GM19372 (cell line): Measurements from ENCODE around the gene SLC22A23.

Experiments used
- ATAC-seq: cut with Tn5 transposase; IDR thresholded peaks from one replicate; pipeline ENCODE4 v1.9.1; 2021; ENCODE audit warnings: mild to moderate bottlenecking, low read depth, moderate library complexity; ENCODE audit not compliant: unreplicated experiment

SLC22A23 gene

DNA sequence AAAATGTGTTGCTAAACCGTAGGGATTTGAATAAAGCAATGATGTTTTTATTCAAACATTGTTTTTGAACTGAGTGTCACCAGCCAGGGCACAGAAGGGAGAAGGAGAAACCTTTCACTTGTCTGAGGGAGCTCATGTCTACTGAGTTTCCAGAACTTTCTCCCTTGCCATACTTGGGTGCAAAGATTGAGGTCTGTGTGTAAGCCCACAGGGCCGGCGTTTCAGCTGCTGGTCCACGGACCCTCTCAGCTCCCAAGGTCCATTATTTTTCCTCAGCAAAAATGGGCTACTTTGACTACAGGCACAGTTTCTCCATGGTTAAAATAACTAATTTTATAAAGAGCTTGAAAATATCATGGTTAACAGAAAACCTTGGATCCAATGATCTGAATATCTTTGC, 165.5 kb downstream of the SLC22A23 start:
- no peak for ATAC-seq

DNA sequence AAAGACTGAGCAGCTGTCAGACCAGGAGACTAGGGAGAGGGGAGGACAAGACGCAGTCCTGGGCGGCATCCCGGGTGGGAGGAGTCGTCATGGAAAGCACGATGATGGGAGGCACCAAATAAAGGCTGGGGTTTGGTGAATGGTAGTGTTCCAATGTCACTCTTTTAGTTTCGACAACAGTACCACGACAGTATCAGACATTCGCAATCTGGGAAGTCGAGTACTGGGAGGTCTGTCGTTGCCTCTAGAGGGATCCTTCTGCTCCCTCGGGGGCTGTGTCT, 166.0 kb downstream of the SLC22A23 start:
- ATAC-seq: no peak

DNA sequence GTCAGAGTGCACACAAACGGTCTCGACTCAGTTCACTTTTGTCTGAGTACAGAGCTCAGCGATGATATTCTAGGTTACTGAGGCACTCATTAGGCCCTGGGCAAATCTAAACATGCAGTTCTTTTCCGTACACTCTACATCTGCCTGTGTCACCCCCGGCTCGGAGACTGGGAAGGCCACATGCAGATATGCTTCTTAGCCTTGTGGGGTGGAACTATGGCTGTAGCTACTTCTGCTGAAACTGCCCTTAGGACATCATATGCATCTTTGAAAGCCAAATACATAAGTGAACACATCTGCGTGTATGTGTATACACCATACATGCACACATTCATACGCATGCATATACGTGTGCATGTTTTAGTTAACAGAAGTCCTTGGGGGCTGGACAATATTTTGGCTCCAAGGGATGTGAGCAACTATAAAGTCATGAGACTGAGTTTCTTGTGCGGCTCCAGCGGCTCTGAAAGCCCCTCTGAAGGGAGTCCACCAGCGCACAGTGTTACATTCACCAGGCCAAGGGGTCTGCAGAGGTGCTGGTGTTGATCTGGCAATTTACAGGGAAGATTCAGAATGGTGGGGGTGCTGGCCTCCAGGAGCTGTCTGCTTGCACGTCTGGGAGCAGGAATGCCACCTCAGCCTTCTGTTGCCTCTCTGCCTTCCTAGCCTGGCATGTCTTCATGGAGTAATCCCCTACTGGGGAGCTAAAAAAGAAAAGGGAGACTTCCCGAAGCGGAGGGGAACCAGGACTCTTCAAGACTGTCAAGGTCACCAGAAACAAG, 166.5 kb downstream of the SLC22A23 start:
- no peak for ATAC-seq

DNA sequence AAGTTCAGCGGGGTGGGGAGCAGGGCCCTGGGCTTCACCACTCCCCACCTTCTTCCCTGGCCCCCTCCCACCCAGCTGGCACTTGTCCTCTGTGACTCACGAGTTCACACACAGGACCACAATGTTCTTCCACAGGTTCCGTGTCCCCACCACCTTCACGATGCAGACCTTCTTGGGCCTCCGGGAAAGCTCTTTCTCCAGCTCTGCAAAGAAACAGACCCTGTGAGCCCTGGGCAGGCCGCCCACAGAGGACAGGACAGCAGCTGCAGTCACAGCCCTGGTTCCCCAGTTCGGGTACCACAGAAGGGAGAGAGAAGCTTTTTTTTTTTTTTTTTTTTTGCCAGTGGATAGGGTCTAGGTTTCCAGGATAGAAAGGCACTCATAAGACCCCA, 167.2 kb downstream of the SLC22A23 start:
- no peak for ATAC-seq

DNA sequence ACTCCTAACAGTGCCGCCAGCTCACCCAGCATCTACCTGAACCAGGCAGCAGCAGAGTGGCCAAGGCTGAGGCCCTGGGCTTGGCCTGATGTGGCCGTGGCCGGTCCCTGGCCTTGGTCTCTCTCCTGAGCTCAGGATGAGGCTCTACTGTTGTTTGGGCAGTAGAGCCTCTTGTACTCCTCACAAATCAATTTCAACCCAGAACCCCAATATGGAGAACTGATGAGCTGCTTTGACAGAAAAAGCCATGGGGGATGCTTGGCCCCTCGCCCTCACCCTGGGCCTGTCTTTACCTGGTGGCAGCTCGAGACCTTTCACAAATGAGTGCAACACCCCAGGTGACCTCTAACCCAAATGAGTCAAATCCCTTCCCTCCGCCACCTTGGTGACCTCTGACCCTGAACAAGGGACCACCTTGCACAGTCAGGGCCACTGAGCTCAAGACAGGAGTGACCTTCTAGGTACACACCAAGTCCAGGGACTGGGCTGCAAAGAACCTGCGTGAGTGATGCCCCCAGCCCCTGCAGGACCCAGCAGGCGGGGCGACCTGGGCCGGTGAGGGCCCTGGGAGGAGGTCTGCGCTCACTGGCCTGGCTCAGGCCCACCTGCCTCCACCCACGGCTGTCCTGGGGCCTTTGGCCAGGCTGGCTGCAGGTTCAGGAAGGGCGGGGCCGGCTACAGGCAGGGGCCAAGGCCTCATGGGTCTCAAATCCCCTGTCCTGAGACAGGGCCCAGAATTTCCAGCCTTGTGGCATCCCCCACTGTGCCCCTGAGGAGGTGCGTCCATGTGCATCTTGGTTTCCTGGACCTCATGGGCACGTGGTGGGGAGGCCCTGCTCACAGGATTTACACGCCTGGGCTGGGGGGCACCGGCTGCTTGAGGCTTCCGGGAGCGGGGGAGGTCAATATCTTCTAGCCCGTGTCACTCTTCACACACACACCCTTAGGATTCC, 167.9 kb downstream of the SLC22A23 start:
- ATAC-seq: no peak

DNA sequence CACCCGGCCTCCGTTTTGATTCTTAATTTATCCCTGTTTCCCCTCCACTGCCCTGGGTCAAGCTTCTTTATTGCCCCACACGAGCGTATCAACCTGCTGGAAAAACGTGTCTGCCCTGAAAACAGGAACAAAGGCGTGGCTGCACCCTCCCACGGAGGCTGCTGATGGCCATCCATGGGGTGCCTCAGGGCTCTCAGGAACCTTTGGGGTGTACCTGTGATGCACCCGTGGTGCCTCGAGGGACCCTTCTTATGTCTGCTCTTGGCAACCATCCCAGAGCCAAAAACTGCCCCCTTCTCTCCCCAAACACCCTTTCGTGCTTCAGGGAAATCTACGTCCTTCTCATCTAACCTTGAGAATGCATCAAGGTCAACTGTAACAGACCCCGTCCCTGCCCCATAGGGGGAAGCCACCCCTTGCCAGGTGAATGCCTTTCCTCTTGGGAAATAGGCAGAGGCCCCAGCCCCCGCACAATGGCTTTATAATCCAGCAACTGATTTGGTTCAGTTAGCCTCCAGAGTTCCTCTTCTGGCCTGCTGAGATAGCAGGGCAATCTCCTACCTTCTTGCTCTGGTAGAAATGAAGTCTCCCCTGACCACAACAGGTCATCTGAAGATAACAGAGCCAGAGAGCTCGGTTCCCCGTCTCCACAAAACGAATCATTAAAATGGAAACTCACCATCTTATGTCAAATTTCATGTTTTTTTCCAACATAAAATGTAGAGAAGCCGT, 168.7 kb downstream of the SLC22A23 start:
- no peak for ATAC-seq

DNA sequence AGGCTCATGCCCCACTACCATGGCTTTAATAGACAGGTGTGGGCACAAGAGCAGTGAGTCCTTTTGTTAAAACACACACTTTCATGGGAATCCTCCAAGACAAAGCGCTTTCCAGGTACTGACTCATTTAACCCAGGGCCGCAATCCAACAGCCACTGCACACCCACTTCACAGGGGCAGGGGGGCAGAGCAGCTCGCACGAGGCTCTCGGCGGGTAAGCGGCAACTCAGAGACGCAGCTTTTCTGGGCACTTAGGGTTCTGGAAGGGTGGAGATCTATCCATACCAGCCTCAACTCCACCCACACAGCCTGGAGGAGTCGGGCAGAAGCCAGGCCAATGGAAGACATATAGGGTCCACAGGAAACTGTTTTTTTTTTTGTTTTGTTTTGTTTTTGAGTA, 169.5 kb downstream of the SLC22A23 start:
- ATAC-seq: no peak

DNA sequence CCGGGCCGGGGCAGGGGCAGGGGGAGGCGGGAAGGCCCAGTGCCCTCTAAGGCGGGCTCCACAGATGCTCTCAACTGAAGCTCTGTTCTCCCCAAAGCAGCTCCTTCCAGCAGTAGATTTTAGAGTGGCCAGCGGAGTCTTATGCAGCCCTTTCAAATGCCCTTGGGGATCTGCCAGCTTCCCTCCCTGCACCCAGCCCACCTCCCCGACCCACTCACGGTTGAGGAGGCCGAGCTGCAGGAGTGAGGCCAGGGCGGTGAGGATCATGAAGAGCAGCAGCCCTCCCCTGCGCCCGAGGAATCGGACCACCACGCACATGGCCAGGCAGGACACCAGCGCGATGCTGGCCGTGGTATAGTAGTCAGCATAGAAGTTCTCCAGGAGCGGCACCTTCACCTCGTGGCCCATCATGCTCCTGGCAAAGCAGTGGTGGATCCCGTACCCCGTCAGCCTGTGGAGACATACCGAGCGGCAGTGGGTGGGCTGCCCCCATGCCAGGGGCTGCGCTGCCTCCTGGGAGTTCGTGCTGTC, 170.1 kb downstream of the SLC22A23 start:
- ATAC-seq: no peak

DNA sequence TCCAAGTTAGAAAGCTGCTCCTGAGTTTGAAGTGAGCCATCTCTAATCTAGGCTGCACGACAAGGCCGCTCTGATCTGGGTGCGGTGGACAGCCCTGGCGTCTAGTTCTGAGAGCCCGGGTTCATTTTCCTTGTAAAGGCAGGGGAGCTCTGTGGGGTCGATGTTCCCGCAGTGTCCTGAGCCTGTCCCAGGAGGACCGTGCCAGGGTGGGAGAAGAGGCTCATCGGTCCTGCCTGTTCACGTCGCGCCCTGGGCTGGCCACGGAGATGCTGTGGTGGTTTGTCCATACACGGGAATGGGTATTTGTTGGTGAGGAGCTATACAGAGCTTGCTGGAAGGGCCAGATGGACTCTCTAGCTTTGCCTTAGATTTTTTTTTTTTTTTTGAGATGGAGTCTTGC, 171.1 kb downstream of the SLC22A23 start:
- no peak for ATAC-seq

DNA sequence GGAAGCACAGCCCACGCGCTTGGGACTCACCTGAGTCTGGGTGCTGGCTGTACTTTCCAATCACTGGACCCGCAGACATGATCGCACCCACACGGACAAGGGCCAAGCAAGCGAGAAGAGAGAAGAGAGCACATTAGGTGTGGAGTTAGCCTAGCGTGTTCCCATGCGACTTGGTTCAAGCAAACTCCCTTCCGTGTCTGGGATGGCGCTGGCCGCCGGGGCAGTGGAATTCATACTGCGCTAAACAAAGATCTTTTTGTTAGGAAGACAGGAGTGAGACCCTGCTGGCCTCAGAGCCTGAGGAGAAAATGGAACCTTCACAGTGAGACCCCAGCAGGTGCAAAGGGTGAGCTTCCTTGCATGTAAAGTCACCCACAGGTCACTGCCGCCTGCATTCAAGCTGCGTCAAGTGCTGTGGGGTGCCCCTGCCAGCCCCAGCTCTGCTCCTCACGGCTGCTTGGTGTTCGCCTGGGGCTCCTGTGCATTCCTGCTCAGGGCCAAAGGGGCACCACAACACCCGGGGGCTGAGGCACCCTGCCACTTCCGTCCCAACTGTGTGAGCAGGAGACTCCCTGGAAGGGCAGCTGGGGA, 171.7 kb downstream of the SLC22A23 start:
- no peak for ATAC-seq

DNA sequence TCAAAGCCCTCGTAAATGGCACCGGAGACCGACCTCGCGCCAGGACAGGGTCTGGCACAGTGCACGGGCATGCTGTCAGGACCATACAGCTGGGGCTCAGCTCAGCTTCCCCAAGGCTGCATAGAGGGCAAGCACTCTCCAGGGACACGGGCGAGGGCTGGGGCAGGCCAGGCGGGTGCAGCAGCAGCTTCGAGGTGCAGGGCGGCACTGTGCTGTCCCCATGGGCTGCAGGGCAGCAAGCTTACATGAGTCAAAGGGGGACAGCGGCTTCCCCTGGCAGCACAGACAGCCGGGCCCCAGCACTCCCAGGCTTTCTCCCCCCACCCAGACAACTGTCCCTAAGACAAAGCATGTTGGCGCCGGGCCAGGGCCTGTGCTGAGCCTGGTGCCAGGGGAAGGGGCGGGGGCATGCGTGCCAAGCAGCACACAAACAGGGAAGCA, 172.4 kb downstream of the SLC22A23 start:
- ATAC-seq: no peak

DNA sequence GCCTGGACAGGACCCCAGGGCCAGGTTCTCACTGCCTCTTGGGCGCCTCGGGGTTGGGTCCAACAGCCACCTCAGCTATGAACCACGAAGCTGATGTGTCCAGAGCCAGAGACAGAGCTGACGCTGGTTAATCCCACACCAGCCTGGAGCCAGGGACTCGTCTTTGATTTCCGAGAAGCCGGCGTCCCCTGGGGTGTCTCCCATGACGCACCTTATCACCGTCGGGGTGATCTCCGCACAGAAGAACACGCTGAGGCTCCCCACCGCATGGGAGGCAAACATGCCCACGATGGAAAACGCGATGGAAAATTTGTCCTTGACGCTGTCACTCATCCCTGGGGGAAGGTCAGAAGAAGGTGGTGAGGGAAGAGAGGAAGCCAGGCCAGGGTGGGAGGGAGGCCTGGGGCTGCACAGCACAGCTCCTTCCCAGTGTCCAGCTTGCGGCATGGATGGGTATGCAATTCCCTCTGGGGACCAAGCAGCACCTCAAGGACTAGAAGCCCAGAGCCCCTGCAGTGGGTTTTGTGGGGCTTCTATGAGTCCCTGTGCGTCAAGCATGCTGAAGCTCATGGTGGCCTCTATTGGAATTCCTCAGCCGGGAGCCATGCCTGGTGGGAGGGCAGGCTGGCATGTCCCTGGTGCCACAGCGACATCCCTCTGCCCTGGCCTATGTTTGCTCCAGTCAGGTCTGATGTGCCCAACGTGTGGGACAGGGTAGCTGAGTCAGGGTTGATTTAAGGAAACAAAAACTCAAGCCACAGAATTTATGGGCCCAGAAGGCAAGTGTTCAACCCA, 173.0 kb downstream of the SLC22A23 start:
- ATAC-seq: no peak

DNA sequence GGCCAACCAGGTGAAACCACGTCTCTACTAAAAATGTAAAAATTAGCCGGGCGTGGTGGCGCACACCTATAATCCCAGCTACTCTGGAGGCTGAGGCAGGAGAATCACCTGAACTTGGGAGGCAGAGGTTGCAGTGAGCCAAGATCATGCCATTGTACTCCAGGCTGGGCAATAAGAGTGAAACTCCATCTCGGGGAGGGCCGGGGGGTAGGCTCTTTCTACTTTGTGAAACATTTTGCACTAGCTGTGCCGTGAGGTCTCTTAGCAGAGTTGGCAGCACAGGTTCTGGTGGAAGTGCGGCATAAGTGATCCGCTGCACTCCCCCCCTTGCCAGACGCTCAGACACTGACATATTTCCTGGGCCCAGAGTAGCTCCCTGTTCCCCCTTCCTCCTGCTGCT, 173.6 kb downstream of the SLC22A23 start:
- ATAC-seq: no peak

DNA sequence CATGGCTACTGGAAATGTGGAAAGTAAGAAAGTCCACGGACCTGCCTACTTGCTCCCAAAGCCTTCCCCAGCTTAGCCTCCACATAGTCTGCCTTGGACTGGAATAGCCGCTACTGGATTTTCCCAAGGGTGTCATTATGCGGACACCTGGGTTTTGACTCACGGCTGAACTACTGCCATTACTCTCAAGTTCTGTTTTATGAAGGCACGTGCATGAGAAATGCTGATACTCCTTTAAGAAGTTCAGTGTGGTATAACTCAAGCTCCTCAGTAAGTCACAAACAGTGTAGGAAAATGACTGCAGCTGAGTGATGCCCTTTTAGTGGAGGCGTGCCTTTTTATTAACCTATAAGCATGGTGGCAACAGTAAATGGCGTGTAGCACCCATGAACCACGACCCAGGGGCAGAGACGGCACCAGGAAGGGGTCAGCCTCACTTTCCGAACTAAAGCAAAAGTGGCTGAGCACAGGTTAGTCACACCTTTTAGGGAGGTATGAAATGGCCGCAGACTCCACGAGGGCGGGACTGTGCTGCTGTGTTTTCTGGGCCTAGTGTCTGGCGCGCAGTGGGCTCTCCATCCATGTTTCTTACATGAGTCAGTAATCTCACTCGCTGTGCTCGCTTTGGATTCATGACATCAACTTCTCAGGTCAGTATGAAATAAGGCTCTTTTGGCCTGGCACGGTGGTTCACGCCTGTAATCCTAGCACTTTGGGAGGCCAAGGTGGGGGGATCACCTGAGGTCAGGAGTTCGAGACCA, 174.2 kb downstream of the SLC22A23 start:
- no peak for ATAC-seq

DNA sequence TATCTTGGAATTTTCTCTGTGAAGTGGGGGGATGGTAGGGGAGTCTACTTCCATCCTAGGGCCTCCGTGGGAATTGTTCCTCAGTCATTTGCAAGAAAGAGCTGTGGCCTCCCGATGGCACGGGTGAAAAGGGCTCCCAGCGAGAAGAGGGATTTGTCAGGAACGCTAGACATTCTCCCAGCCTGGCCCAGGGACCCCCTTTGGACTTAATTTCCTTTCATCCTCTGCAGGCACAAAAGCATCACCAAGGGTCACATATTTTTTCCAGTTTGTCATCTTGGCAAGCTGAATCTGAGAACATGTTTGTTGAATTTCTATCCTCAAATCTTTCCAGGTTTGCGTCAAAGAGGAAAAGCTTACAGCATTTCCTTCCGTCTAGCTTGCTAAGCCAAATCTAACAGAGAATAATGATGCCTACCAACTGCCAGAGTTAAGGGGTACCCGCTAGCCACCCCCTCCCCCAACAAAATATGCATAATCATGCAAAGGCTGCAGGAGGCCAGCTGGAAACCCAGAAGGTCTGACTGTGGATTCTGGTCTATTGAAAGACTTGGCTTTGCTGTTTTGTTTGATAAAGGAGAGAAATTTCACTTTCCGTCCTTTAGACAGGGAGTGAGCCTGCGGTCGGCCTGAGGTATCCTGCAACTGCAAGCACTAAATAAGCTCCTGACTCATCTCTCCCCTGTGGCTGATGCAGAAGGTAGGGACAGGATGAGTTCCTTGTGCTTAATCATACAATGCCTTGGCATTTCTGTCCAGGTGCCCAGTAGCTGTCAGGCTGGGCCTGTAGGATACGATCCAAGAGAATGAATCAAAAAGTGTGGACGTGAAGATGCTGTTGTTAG, 175.0 kb downstream of the SLC22A23 start:
- ATAC-seq: no peak

DNA sequence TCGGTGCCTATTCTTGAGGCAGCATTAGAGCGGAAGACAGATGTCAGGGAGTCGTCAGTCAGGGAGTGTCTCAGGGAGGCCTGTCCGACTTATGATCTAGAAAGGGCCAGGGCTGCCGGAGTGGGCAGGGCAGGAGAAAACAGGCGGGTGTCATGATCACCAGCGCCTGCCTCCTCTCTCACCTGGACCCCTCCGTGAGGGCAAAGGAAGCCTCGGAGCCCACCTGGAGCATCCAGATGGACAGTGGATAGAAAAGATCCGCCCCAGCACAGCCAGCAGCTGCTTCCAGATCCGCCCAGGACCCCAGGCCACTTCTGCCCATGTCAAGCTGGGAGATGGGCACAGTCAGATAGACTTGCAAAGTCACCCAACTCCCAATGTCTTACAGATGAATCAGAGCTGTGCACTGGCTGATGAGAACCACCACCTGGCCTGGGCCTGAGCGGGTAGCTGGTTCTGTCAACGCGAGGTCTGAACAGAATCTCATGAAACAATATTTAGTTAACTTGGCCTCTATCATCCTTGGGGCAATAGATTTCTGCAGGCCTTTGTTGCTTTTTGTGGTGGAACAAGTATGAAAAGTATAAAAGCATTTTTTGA, 175.9 kb downstream of the SLC22A23 start:
- no peak for ATAC-seq

DNA sequence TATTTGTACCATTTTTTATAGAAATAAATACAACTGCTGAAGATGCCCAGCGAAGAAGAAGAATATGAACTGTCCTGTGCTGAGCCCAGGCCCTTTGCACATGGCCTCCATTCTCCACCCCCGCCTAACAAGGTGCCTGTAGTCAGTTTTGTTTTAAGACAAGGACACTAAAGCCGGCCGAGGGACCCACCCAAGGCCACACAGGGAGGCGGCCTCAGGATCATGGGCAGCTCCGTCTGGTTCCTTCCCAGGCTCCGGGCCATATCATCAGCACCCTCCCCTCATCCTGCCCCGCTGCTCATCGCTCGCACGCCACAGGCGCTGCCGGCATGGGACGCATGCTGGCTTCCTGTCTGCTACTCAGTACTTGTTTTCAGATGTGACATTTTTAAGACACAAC, 176.8 kb downstream of the SLC22A23 start:
- no peak for ATAC-seq

DNA sequence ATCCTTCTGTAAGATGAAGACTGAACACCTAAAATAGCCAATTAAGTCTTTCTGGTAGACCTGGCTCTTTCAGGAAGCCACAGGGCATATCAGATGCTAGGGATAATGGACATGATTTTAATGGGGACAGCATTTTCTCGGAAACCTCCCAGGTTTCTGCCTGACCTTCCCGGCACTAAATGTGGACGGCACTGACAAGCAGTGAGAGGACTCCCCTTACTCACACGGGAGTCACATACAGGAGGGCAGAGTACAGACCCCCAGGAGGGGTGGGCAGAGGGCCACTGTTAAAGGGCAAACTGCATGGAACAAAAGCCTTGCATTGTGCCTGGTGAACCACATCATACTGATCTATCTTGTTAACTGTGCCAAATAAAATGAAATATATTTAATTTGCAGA, 178.2 kb downstream of the SLC22A23 start:
- ATAC-seq: no peak
